Tracheal epithelial cell (primary cell): Measurements from ENCODE around the gene ECD. TPM values are rescaled to one million over a fixed set of nuclear protein-coding genes. Genes with fewer than 3 reads are reported as not detected.

Experiments used
- total RNA-seq: library from RNA; depleted of rRNA; stranded (reverse); fragments of >200 nt; gene quantifications from 2 replicates; pipeline ENCODE4 v1.2.1, GENCODE V29; 2014

ECD gene
- 16.4 and 21.2 TPM in 2 replicates for total RNA-seq

DNA sequence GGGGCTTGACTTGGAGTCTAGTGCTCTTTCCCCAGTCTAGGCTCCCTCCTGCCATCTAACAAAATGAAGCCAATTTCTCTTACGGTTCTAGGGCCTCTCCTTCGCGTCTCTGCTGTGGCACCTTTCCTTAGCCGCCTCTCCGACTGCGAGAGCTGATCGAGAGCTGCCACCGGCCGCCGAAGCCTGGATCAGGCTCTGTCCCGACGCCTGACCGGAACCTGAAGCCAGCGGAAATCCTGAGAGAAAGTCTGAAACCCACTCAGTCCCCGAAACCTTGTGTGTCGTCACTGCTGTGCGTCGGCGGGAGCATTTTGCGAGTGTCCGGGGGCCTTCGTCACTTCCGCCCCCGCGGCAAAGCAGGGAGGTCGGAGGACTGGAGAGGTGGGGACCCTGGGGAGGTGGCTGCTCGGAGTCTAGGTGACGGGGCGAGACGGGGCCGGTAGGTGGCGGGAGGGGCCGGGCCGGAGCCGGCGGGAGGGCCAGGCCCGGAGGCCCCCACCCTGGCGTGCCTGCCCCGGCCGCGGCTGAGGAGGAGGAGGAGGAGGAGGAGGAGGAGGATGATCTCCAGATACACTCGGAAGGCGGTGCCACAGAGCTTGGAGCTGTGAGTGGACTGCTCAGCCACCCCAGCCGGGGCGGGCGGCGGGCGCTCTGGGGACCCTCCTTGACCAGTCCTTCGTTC, at the start of gene ECD, which contains the start of gene FAM149B1:
Gene ECD (minus strand): TSS at position 226 of the 682 bp plus-strand sequence. CDS start 4,071 bp downstream, outside the sequence.
Gene FAM149B1 (plus strand): TSS at position 337 of the 682 bp plus-strand sequence. CDS start 221 bp downstream, at position 558.

DNA sequence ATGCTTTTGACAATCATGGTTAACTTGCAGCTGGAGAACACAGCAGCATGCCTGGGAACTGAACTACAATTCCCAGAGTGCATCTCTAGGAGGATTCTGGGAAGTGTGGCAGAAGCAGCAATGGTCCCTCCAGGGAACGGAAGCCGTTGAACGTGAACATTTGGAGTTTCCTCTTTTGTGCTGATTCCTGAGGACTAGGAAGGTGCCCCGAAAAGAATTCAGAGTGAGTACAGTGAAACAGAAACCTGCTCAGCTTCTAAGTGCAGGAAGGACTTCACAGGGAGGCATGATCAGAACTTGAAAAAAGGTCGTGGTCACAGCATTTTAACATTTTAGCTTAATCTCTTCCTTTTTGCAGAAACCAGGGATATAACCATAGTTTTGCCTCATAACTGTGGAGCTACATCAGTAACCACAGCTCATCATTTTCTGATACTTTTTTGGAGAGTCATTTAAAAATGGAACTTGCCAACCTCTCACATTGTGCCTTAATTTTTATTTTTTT, 57.4 kb downstream of the ECD start, which contains the start of gene NUDT13:
Gene NUDT13 (plus strand): TSS at position 111 of the 505 bp plus-strand sequence. CDS start 3,911 bp downstream, outside the sequence.

DNA sequence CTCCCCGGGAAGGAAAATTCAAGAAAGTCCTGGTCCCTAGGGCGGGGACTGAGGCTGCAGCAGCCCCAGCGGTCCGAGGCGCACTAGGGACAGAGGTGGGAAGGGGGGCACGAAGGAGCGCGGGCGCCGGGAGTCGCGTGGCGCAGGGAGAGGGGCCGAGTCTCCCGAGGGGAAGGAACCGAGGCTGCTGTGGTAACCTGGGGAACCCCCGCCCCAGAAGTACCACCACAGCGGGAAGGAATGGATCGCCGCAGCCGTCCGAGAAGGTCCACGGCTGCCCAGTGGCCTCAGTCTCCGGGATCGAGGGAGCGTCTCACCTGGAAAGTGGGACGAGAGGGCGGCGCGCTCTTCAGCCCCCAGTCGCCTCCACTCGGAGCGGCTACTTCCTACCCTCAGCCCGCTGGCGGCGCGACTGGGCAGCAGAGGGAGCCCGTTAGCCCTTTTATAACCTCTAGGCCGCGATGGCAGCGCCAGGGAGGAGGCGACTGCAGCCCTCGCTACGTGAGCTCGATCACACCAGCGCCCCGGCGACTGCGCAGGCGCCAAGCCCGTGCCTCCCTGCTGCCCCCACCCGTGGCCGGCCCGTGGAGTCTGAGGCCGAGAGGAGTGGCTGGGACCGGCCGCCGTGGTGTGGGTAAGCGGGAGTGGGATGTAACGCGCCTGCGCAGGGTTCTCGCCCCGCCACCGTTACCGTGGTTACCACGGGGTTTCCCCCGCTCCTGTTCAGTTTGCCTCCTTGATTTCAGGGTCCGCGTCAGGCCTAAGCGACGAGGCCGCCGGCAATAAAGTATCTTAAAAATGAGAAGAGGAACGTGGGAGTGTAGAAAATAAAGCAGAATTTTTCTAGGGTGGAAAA, 71.1 kb downstream of the ECD start, which contains the start of gene P4HA1:
Gene P4HA1 (minus strand): TSS at position 418 of the 856 bp plus-strand sequence. CDS start 21,983 bp downstream, outside the sequence.

Other genes starting within 250 kb of the ECD start
- gene PLA2G12B, start 213.2 kb downstream of the ECD start, total RNA-seq, result not detected in 2 replicates
- gene P4HA1, start 71.1 kb downstream of the ECD start, total RNA-seq, result 168 and 254 TPM in 2 replicates
- 0.72 and 1.3 TPM in 2 replicates for gene NUDT13, start 57.6 kb downstream of the ECD start, total RNA-seq
- gene FAM149B1, start 111 bp upstream of the ECD start, total RNA-seq, result 11.7 and 17.1 TPM in 2 replicates
- gene DNAJC9, start 79.2 kb upstream of the ECD start, total RNA-seq, result 21.7 and 30.4 TPM in 2 replicates
- gene MRPS16, start 84.6 kb upstream of the ECD start, total RNA-seq, result 69.4 and 85.5 TPM in 2 replicates
- 0.96 and 1.3 TPM in 2 replicates for gene CFAP70, start 190.9 kb upstream of the ECD start, total RNA-seq
- gene ANXA7, start 246.1 kb upstream of the ECD start, total RNA-seq, result 109 and 124 TPM in 2 replicates